T-cell (primary cell): Measurements from ENCODE around the gene CD302. TPM values are rescaled to one million over a fixed set of nuclear protein-coding genes. Genes with fewer than 3 reads are reported as not detected.

Experiments
- ATAC-seq, 4 experiments: fragments of 200-7000 bp in 3 of 4; fragments of 150-1000 bp in 1 of 4; cut with Tn5 transposase; replicated peaks in 1 of 4; 1 replicate in 3 of 4; 2 replicates in 1 of 4; pipeline ENCODE4 v1.10.0; 2021; ENCODE audit warnings: moderate library complexity in 3 of 4, mild to moderate bottlenecking in 2 of 4, moderate number of reproducible peaks in 1 of 4
- CTCF ChIA-PET, 2 donors: fragments of 300-600 bp; sonication (Branson Sonifier 250); formaldehyde crosslinking; loops; one replicate each; lab custom pipeline; 2022; ENCODE audit warnings: antibody characterized with exemption in 2 of 2; lab: Charles Lee
- POLR2A ChIA-PET, 2 donors: fragments of 300-600 bp; sonication (Branson Sonifier 250); formaldehyde crosslinking; loops; one replicate each; lab custom pipeline; 2022; ENCODE audit warnings: antibody characterized with exemption in 2 of 2; lab: Charles Lee
- DNase-seq, 35 experiments: peaks; one replicate each; pipeline versions ENCODE4 v3.0.0 to v3.0.0-alpha.2; 2013 to 2023
- H3K27ac ChIP-seq: one replicate; pipeline ENCODE4 v1.5.1; 2013; ENCODE audit warnings: low read length
- H3K27me3 ChIP-seq, 2 experiments: replicated peaks in 1 of 2; 1 replicate in 1 of 2; 2 replicates in 1 of 2; pipeline versions ENCODE4 v1.6.1 to v1.7.0; 2013; ENCODE audit warnings: low read length in 1 of 2, mixed read lengths in 1 of 2; ENCODE audit not compliant: control insufficient read depth in 2 of 2, insufficient read depth in 2 of 2; ENCODE audit errors: extremely low read depth in 1 of 2
- H3K36me3 ChIP-seq, 2 donors: 1 replicate in 1 of 2; 2 replicates in 1 of 2; pipeline versions ENCODE4 v1.6.1 to v1.7.0; 2013; ENCODE audit warnings: low read length in 1 of 2; ENCODE audit not compliant: control insufficient read depth in 2 of 2, insufficient read depth in 1 of 2; ENCODE audit errors: extremely low read depth in 1 of 2
- H3K4me1 ChIP-seq, 2 experiments: 1 replicate in 1 of 2; 2 replicates in 1 of 2; pipeline versions ENCODE4 v1.6.1 to v1.7.0; 2013; ENCODE audit warnings: low read length in 2 of 2, mixed read lengths in 1 of 2; ENCODE audit not compliant: insufficient read depth in 2 of 2, control insufficient read depth in 1 of 2; ENCODE audit errors: extremely low read depth in 1 of 2
- H3K4me3 ChIP-seq, 2 donors: 1 replicate in 1 of 2; 2 replicates in 1 of 2; pipeline versions ENCODE4 v1.5.1 to v1.7.0; 2013; ENCODE audit warnings: mild to moderate bottlenecking in 2 of 2, low read length in 1 of 2, moderate library complexity in 1 of 2; ENCODE audit not compliant: control insufficient read depth in 1 of 2; ENCODE audit errors: extremely low read depth in 1 of 2
- H3K9me3 ChIP-seq: 2 replicates; pipeline ENCODE4 v1.7.0; 2013
- H3K27ac Mint-ChIP-seq, 2 donors: one replicate each; pipeline ENCODE4 v1.8.0; 2020 to 2021; ENCODE audit warnings: mild to moderate bottlenecking in 2 of 2, mixed read lengths in 2 of 2
- H3K27me3 Mint-ChIP-seq, 2 donors: one replicate each; pipeline ENCODE4 v1.8.0; 2021 to 2022; ENCODE audit warnings: mixed read lengths in 2 of 2
- H3K36me3 Mint-ChIP-seq: one replicate; pipeline ENCODE4 v1.8.0; 2021; ENCODE audit warnings: mixed read lengths
- H3K4me1 Mint-ChIP-seq, 3 donors: one replicate each; pipeline ENCODE4 v1.8.0; 2020 to 2022; ENCODE audit warnings: mixed read lengths in 3 of 3, mild to moderate bottlenecking in 1 of 3
- H3K4me3 Mint-ChIP-seq, 3 donors: one replicate each; pipeline ENCODE4 v1.8.0; 2020 to 2022; ENCODE audit warnings: mild to moderate bottlenecking in 3 of 3, mixed read lengths in 3 of 3, moderate library complexity in 3 of 3
- H3K9me3 Mint-ChIP-seq, 3 donors: one replicate each; pipeline ENCODE4 v1.8.0; 2020 to 2022; ENCODE audit warnings: mixed read lengths in 3 of 3
- WGBS: methylation state at CpG from one replicate; pipeline ENCODE4 v1.1.5; 2013; ENCODE audit warnings: missing lambda C conversion rate; ENCODE audit not compliant: insufficient coverage; 5-methylcytosine and 5-hydroxymethylcytosine counted together
- total RNA-seq, 35 experiments: library from RNA in 6 of 35; stranded (reverse) in 6 of 35; fragments of 120-200 nt in 1 of 35; gene quantifications; one replicate each; pipeline versions ENCODE4 v1.2.1 to v1.2.4 and lab custom pipeline; 2013 to 2026

CD302 gene
- total RNA-seq, 5 donors from 2014 or later (not counting 1 experiment from before 2014, with no cell fraction given) = 1.0 to 1.6 (median 1.2) TPM

DNA sequence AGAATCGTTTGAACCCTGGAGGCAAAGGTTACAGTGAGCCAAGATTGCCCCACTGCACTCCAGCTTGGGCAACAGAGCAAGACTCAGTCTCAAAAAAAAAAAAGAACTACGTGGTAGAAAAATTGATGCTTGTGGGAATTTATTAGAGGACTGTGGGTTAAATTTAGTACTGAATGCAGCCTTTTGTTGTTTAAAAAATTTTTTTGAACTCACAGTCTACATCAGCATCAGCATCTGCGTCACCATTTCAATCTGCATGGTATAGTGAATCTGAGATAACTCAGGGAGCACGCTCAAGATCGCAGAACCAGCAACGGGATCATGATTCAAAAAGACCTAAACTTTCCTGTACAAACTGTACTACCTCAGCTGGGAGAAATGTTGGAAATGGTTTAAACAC is 55.2 kb downstream of the CD302 start:
- no peaks in the 10 kb centered on the region for H3K27me3 Mint-ChIP-seq
- peaks cover 19 to 44% of the 10 kb centered on the region in 2 donors for H3K36me3 ChIP-seq
- no peak overlapping the region for H3K27ac ChIP-seq
- H3K4me3 ChIP-seq = no peak overlapping the region
- H3K9me3 ChIP-seq = no peaks in the 10 kb centered on the region
- H3K9me3 Mint-ChIP-seq = no peaks in the 10 kb centered on the region
- no peak for ATAC-seq
- H3K4me1 Mint-ChIP-seq = peaks cover 26 to 38% (median 32%) of the 10 kb centered on the region in 3 donors
- ChIA-PET POLR2A (interaction anchor here in 1 of 2 donors (0.6 to 0.7 kb wide), 2 partner anchors 12 to 134 kb away, joined by 3 read pairs; no protein-coding TSS in a partner anchor), CTCF (no interaction called here)
- no peaks in the 10 kb centered on the region for H3K27me3 ChIP-seq
- H3K4me3 Mint-ChIP-seq = no peak overlapping the region
- WGBS = no CpG with 5 or more reads among the region's 6 CpGs
- peaks cover 47% of the 10 kb centered on the region for H3K36me3 Mint-ChIP-seq
- peaks cover 0 to 9% of the 10 kb centered on the region in 2 experiments for H3K4me1 ChIP-seq
- H3K27ac Mint-ChIP-seq = peak overlapping the region in 1 of 2 donors; percentile 55
- no peak for DNase-seq

DNA sequence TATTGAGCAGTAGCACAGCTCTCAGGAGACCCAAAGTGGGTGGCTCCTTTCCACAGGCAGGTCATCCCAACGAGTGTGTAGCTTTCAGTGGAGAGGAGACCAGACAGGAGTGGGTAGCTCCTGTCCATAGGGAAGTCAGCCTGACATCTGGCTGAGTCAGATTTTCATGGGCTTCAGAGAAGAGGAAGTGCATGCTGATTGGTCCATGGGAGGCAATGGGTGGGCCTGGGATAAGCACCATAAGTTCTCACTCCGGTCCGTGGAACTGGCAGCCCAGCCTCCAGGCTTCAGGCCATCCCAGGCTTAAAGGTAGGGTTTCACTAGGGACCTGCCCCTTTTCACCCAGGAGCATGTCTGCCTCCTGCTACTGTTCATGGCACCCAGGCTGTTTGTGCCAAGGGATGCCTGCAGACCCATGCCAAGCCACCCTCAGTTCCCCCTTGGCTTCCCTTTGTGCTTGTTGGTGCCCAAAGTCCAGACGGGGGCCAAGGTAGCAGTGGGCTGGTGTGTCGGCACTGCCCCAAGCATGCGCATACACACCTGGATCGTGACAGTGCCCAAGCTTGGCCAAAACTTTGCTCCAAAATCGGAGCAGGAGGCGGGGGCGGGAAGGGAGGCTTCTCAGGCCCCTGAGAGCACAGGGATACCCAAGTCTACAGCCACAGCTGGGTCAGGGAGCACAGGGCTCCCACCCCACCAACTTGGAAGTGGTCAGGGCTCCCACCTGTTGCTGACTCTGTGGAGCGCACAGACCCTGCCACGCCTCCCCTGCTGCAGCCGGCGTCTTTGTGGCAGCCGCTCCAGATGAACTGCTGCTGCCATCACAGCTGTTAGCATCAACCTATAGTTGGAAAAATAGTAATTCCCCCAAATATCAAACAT is 59.3 kb downstream of the CD302 start:
- Histone ChIP-seq H3K4me1 (peaks cover 0 to 12% of the 10 kb centered on the region in 2 experiments), H3K4me3 (no peak overlapping the region), H3K27ac (no peak overlapping the region), H3K9me3 (no peaks in the 10 kb centered on the region), H3K36me3 (peaks cover 16 to 36% of the 10 kb centered on the region in 2 donors), H3K27me3 (no peaks in the 10 kb centered on the region)
- peak in 1 of 4 experiments; percentile 17 for ATAC-seq
- WGBS = 94% methylated on average over 10 of the region's 15 CpGs
- ChIA-PET POLR2A (interaction anchor here in 1 of 2 donors (0.6 kb wide), 1 partner anchor 9 kb away, joined by 5 read pairs; no protein-coding TSS in a partner anchor), CTCF (no interaction called here)
- H3K27me3 Mint-ChIP-seq = no peaks in the 10 kb centered on the region
- H3K4me1 Mint-ChIP-seq = peaks cover 46 to 57% (median 53%) of the 10 kb centered on the region in 3 donors
- H3K27ac Mint-ChIP-seq = no peak overlapping the region
- peaks cover 52% of the 10 kb centered on the region for H3K36me3 Mint-ChIP-seq
- no peak overlapping the region for H3K4me3 Mint-ChIP-seq
- no peak for DNase-seq
- no peaks in the 10 kb centered on the region for H3K9me3 Mint-ChIP-seq

DNA sequence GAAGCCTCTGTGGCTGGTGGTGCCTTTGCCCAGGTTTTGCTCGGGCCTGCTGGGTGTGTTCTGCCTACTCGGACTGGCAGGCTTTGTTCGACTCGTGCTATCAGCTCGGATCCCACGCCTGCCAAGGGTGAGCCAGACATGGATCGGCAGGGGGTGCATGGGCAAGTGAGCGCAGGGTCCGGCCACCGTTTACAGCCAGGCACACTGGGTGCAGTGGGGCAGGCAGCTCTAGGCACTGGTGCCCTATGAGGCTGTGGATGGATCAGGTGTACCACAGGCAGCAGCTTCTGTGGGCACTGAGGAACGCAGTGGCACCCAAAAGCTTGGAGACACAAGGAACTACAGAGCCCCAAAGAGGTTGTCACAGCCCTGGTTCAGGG is 60.1 kb downstream of the CD302 start:
- Histone ChIP-seq H3K27me3 (no peaks in the 10 kb centered on the region), H3K27ac (no peak overlapping the region), H3K9me3 (no peaks in the 10 kb centered on the region), H3K4me3 (no peak overlapping the region), H3K4me1 (peaks cover 0 to 12% of the 10 kb centered on the region in 2 experiments), H3K36me3 (peaks cover 16 to 35% of the 10 kb centered on the region in 2 donors)
- DNase-seq (no peak), ATAC-seq (no peak)
- Mint-ChIP-seq H3K36me3 (peaks cover 48% of the 10 kb centered on the region), H3K4me1 (peaks cover 46 to 60% (median 59%) of the 10 kb centered on the region in 3 donors), H3K27me3 (no peaks in the 10 kb centered on the region), H3K4me3 (no peak overlapping the region), H3K27ac (peak overlapping the region in 1 of 2 donors; percentile 16), H3K9me3 (no peaks in the 10 kb centered on the region)
- WGBS = 97% methylated on average over 11 of the region's 11 CpGs
- ChIA-PET CTCF (no interaction called here), POLR2A (no interaction called here)

DNA sequence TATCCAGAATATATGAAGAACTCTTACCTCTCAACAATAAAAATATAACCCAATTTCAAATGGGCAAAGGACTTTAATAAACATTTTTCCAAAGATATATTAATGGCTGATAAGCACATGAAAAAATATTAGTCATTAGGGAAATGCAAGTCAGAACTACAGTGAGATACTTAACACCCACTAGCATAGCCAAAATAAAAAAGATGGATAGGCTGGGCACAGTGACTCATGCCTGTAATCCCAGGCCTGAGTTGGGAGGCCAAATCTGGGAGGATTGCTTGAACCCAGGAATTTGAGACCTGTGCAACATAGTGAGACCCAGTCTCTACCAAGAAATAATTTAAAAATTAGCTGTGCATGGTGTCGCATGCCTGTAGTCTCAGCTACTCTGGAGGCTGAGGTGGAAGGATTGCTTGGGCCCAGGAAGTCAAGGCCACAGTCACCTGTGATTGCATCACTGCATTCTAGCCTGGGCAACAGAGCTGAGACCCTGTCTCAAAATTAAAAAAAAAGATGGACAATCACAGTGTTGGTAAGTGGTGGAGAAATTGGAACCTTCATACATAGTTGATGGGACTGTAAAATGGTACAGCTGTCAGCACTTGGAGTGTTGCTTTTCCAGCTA is 60.6 kb downstream of the CD302 start:
- DNase-seq (no peak), ATAC-seq (no peak)
- Histone ChIP-seq H3K4me3 (no peak overlapping the region), H3K4me1 (peaks cover 0 to 12% of the 10 kb centered on the region in 2 experiments), H3K27ac (no peak overlapping the region), H3K27me3 (no peaks in the 10 kb centered on the region), H3K9me3 (no peaks in the 10 kb centered on the region), H3K36me3 (peaks cover 16 to 35% of the 10 kb centered on the region in 2 donors)
- H3K9me3 Mint-ChIP-seq = no peaks in the 10 kb centered on the region
- H3K4me3 Mint-ChIP-seq = no peak overlapping the region
- 100% methylated on average over 1 of the region's 1 CpG for whole genome bisulfite sequencing
- H3K36me3 Mint-ChIP-seq = peaks cover 43% of the 10 kb centered on the region
- CTCF ChIA-PET = interaction anchor here in 1 of 2 donors (0.5 kb wide), 1 partner anchor 287 kb away, joined by 3 read pairs; no protein-coding TSS in a partner anchor
- POLR2A ChIA-PET = no interaction called here
- no peaks in the 10 kb centered on the region for H3K27me3 Mint-ChIP-seq
- peaks cover 43 to 62% (median 61%) of the 10 kb centered on the region in 3 donors for H3K4me1 Mint-ChIP-seq
- H3K27ac Mint-ChIP-seq = no peak overlapping the region

DNA sequence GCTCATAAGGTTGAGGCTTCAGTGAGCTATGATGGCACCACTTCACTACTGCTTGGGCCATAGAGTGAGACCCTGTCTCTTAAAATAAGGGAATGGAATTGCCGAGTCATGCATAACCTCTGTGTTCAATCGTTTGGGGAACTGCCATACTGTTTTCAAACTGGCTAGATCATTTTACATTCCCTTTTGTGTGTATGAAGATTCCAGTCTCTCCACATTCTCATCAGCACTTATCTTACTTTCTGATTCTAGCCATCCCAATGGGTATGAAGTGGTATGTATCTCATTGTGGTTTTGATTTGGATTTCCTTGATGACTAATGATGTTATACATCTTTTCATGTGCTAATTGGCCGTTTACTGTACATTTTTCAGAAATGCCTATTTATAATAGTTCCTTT is 62.0 kb downstream of the CD302 start:
- Histone ChIP-seq H3K4me3 (no peak overlapping the region), H3K27ac (no peak overlapping the region), H3K36me3 (peaks cover 16 to 41% of the 10 kb centered on the region in 2 donors), H3K4me1 (peaks cover 0 to 12% of the 10 kb centered on the region in 2 experiments), H3K27me3 (no peaks in the 10 kb centered on the region), H3K9me3 (no peaks in the 10 kb centered on the region)
- ChIA-PET POLR2A (interaction anchor here in 1 of 2 donors (1.0 kb wide), 1 partner anchor 23 kb away, joined by 3 read pairs; no protein-coding TSS in a partner anchor), CTCF (no interaction called here)
- Mint-ChIP-seq H3K36me3 (peaks cover 36% of the 10 kb centered on the region), H3K27ac (no peak overlapping the region), H3K9me3 (no peaks in the 10 kb centered on the region), H3K27me3 (no peaks in the 10 kb centered on the region), H3K4me3 (no peak overlapping the region), H3K4me1 (peaks cover 35 to 56% (median 55%) of the 10 kb centered on the region in 3 donors)
- ATAC-seq (no peak), DNase-seq (no peak)
- WGBS = no CpG with 5 or more reads among the region's 3 CpGs

DNA sequence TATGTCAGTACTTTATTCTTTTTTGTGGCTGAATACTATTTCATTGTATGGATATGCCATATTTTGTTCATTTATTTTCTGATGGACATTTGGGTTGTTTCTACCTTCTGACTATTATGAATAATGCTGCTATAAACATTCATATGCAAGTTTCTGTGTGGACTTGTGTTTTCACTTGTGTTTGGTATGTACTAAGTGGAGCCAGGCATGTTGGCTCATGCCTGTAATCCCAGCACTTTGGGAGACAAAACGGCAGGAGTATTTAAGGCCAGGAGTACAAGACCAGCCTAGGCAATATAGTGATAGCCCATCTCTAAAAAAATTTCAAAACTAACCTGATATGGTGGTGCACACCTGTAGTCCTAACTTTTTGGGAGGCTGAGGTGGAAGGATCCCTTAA is 62.4 kb downstream of the CD302 start:
- Histone ChIP-seq H3K27me3 (no peaks in the 10 kb centered on the region), H3K4me3 (no peak overlapping the region), H3K36me3 (peaks cover 16 to 45% of the 10 kb centered on the region in 2 donors), H3K9me3 (no peaks in the 10 kb centered on the region), H3K4me1 (peaks cover 0 to 12% of the 10 kb centered on the region in 2 experiments), H3K27ac (no peak overlapping the region)
- CTCF ChIA-PET = no interaction called here
- DNase-seq (no peak), ATAC-seq (no peak)
- POLR2A ChIA-PET = interaction anchor here in 1 of 2 donors (1.0 kb wide), 1 partner anchor 24 kb away, joined by 3 read pairs; no protein-coding TSS in a partner anchor
- no peak overlapping the region for H3K4me3 Mint-ChIP-seq
- peak overlapping the region; percentile 32 to 53 for H3K27ac Mint-ChIP-seq
- WGBS = no CpG with 5 or more reads among the region's 1 CpG
- H3K4me1 Mint-ChIP-seq = peaks cover 34 to 55% (median 54%) of the 10 kb centered on the region in 3 donors
- H3K27me3 Mint-ChIP-seq = no peaks in the 10 kb centered on the region
- H3K9me3 Mint-ChIP-seq = no peaks in the 10 kb centered on the region
- peaks cover 40% of the 10 kb centered on the region for H3K36me3 Mint-ChIP-seq
